Measurements from ENCODE around the gene CNOT3.
A peak's percentile ranks its signal among the peaks of the same experiment; 100 is the strongest.

The CNOT3 gene

DNA sequence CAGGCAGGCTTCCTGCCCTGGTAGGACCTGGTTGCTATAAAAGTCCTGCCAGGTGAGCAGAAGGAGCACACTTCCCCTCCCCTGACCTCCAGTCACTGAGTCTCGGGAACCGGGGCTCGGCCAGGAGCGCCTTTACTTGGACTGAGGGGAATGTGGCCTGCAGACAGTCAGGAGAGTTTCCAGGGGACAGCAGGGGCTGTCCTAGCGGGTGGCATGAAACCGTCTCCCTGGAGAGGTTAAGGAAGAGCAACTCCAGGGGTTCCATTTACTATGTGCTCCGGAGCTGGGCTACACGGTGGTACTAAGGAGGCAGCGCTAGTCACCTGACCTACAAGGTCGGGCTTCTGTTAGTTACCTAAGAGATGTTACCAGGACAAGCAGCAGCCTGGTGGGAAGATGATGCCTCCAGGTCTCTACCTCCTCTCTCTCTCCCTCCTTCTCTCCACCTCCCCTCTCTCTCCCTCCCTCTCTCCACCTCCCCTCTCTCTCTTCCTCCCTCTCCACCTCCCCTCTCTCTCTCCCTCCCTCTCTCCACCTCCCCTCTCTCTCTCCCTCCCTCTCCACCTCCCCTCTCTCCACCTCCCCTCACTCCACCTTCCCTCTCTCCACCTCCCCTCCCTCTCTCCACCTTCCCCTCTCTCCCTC is 4.1 kb upstream of the CNOT3 start:
- DNase-seq (ENCODE audit: low read depth): peak; percentile 40
- H3K4me3 ChIP-seq (ENCODE audit: low read length): no peak overlapping the region
- TF ChIP-seq, protein P1, sequence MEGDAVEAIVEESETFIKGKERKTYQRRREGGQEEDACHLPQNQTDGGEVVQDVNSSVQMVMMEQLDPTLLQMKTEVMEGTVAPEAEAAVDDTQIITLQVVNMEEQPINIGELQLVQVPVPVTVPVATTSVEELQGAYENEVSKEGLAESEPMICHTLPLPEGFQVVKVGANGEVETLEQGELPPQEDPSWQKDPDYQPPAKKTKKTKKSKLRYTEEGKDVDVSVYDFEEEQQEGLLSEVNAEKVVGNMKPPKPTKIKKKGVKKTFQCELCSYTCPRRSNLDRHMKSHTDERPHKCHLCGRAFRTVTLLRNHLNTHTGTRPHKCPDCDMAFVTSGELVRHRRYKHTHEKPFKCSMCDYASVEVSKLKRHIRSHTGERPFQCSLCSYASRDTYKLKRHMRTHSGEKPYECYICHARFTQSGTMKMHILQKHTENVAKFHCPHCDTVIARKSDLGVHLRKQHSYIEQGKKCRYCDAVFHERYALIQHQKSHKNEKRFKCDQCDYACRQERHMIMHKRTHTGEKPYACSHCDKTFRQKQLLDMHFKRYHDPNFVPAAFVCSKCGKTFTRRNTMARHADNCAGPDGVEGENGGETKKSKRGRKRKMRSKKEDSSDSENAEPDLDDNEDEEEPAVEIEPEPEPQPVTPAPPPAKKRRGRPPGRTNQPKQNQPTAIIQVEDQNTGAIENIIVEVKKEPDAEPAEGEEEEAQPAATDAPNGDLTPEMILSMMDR (conservative IDR thresholded peaks at IDR 0.05; ENCODE audit: low read length): no peak

DNA sequence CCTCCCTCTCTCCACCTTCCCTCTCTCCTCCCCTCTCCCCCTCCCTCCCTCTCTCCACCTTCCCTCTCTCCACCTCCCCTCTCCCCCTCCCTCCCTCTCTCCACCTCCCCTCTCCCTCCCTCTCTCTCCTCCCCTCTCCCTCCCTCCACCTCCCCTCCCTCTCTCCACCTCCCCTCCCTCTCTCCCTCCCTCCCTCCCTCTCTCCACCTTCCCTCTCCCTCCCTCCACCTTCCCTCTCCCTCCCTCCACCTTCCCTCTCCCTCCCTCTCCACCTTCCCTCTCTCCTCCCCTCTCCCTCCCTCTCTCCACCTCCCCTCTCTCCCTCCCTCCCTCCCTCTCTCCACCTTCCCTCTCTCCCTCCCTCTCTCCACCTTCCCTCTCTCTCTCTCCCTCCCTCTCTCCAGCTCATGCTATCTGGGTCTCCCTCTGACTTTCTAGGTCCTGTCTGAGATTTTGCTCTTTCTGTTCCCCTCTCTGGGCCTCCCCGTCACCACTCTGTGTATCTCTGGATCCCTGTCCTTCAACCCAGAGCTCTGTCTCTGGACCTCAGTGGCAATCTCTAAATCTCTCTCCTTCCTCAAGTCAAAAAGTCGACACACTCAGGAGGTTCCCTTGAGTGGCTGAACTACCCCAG is 3.5 kb upstream of the CNOT3 start:
- TF ChIP-seq, protein P1 (conservative IDR thresholded peaks at IDR 0.05; ENCODE audit: low read length): no peak
- H3K4me3 ChIP-seq (ENCODE audit: low read length): no peak overlapping the region
- DNase-seq (ENCODE audit: low read depth): no peak

DNA sequence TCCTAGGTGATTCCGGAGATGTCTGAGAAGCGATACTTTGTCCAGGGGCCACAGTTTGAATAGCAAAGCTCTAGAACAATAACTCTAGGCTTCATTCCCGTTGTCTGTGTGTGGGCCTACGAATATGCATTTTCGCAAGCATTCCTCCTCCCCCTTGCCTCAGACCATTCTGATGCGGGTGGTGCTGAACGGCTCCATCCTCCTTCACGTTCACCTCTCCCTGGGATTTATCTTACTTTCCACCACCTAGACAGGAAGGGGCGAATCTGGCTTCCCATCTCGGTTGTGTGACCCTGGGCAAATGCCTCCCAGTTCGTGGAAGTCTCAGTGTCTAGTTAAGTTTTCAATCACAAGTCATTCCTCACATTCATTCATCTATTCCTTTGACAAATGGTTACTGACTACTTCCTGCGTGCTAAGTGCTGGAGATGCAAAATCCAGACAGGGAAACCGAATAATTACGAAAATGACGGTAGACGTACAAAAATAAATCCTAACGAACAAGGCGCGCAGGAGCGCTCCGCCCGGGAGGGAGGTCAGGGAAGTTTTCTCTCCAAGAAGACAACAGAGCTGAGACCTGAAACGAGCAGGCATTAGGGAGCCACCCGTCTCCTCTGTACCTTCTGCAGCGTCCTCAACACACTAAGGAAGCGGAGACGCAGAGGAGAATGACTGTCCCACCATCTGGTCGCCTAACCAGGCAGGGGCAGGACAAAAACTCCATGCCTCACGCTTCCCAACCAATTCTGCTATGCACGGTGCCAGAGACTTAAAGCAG is 1.3 kb upstream of the CNOT3 start:
- DNase-seq (ENCODE audit: low read depth): peak; percentile 27
- peak overlapping the region; percentile 66 for H3K4me3 ChIP-seq (ENCODE audit: low read length)
- TF ChIP-seq, protein P1 (conservative IDR thresholded peaks at IDR 0.05; ENCODE audit: low read length): no peak

DNA sequence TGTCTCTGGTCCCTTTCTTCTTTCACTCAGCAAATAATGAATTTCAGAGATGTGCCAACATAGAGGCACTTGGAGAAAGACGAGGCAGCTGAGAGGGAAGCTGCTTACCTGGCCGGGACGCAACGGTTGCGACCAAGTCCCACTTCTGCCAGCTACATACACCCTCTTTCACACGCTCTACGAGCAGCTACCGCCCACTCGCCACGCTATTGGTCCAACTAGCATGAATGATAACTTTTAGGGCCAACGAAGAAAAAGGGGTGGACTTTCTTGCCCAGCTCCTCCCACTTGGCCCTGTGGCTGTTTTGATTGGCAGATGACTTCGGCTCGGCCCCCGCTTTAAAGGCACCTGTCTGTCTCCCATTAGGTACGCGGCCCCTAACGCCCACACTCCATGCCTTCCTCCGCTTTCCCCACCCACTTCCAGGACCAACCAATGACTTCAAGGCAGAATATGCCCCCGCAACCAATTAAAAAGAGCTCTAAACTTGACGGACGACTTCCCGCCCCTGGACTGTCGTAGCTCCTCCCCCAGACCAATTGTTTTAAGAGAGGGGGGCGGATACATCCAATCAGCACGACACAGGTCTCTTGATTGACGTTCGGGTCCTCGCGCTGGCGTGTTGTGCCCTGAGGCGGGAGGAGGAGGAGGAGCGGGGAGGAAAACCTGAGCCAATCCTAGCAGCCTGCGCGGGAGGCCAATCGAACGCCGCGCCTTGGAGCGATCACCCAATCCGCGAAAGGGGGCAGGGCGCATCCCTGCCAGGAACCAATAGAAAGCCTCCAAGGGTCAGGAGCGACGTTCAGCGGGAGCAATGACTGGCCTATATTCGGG is 481 bp upstream of the CNOT3 start:
- DNase-seq (ENCODE audit: low read depth): peak; percentile 100
- TF ChIP-seq, protein P1 (conservative IDR thresholded peaks at IDR 0.05; ENCODE audit: low read length): no peak
- H3K4me3 ChIP-seq (ENCODE audit: low read length): peak overlapping the region; percentile 66

DNA sequence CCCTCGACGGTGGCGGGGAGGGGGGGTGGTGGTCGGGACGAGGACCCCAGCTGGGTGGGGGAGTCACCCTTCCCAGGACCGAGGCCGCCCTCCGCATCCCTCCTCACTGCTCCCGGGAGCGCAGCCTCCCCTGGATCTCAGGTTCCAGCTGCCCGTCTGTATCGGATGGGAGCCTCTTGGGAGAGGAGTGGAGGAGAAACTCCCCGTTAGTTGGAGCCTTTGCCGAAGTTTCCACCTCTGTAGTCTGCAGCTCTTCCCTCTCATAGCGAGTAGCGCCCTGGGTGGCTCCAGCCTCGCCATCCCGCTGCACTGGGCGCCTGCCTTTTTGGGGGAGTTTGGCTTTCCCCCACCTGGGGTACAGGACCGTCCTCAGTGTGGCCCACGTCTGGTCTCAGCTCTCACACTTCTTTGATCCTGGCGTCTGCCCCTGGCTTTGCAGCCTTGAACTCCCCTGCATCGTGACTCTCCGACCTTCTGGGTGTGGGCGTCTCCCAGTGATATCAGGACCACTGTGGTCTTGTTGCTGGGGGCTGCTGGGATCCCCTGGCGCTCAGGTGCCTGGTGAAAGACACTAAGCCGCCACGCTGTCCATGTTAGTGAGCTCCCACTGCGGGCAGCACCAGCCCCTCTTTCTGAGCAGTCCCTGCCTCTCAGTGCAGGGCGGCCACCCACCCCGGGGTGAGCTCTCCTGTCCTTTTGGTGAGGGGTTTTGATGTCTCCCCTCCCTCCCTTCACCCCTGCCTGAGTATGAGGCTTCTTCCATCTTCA is 1.1 kb downstream of the CNOT3 start:
- H3K4me3 ChIP-seq (ENCODE audit: low read length): peak overlapping the region; percentile 75
- DNase-seq (ENCODE audit: low read depth): no peak
- TF ChIP-seq, protein P1 (conservative IDR thresholded peaks at IDR 0.05; ENCODE audit: low read length): no peak

DNA sequence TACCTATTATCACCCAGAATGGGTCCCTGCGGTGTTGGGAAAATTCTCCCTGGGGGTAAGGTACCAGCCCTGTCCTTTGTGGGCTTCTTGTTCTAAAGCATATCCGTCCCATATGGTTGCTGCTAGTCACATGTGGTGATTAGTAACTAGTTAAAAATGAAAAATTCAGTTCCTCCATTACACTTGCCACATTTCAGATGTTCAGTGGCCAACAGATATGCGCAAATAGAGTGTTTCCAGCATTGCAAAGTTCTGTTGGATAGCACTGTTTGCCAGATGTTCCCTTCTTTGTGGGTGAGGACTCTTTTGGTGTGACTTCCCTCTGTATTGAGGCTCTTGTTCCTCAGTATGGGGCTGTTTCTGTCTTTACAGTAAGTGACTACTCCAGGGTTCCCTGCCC is 3.8 kb downstream of the CNOT3 start:
- H3K4me3 ChIP-seq (ENCODE audit: low read length): peak overlapping the region; percentile 36
- DNase-seq (ENCODE audit: low read depth): peak; percentile 90
- TF ChIP-seq, protein P1 (conservative IDR thresholded peaks at IDR 0.05; ENCODE audit: low read length): no peak

Data from AG10803 (cell line).